Activated naive CD4-positive, alpha-beta T cell treated with anti-CD3 and anti-CD28 coated beads, Interleukin-2, amount 50 U/mL, for 24 hours (primary cell): Measurements from ENCODE around the gene NCAPG2.
"Not testable (repeated sequence)": the region's sequence is repeated elsewhere in the genome, so short reads cannot be mapped to it uniquely, and the experiment has no call there.

Source experiments
- H3K27ac Mint-ChIP-seq: one replicate; pipeline ENCODE4 v1.8.0; 2021; ENCODE audit warnings: mild to moderate bottlenecking, mixed read lengths
- H3K27me3 Mint-ChIP-seq: one replicate; pipeline ENCODE4 v1.8.0; 2021; ENCODE audit warnings: mixed read lengths
- H3K36me3 Mint-ChIP-seq: one replicate; pipeline ENCODE4 v1.8.0; 2021; ENCODE audit warnings: mixed read lengths
- H3K4me1 Mint-ChIP-seq: one replicate; pipeline ENCODE4 v1.8.0; 2021; ENCODE audit warnings: mixed read lengths
- H3K4me3 Mint-ChIP-seq: one replicate; pipeline ENCODE4 v1.8.0; 2021; ENCODE audit warnings: mild to moderate bottlenecking, mixed read lengths
- H3K9me3 Mint-ChIP-seq: one replicate; pipeline ENCODE4 v1.8.0; 2021; ENCODE audit warnings: mixed read lengths

Gene NCAPG2

DNA sequence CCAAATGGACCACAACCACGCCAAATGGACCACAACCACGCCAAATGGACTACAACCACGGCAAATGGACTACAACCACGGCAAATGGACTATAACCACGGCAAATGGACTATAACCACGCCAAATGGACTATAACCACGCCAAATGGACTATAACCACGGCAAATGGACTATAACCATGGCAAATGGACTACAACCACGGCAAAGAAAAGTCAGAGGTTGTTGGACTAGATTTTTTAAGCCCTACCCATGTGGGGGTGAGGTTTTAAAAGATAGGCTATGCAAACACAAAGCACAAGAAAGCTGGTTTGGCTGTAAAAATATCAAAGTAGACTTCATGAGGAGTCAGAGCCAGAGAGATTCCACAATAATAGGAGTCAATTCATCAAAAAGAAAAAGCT, 55.8 kb downstream of the NCAPG2 start:
- no peaks in the 10 kb centered on the region for H3K27me3 Mint-ChIP-seq
- no peaks in the 10 kb centered on the region for H3K4me1 Mint-ChIP-seq
- H3K4me3 Mint-ChIP-seq = no peak overlapping the region
- peaks cover 19% of the 10 kb centered on the region for H3K36me3 Mint-ChIP-seq
- H3K9me3 Mint-ChIP-seq = peaks cover 4% of the 10 kb centered on the region
- no peak overlapping the region for H3K27ac Mint-ChIP-seq

DNA sequence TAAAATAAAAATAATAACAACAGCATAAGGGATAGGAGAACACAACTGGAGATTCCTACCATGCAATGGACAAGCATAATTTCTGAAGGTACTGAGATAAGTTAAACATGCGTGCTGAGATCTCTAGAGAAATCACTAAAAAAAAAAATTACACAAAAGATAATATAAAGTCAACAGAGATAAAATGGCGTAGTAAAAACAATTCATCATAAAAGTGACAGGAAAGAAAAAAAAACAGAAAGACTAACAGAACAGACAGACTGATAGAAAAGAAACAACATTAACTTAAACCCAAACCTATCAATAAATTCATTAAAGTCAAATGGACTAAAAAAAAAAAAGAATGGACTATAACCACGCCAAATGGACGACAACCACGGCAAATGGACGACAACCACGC, 56.4 kb downstream of the NCAPG2 start:
- no peak overlapping the region for H3K27ac Mint-ChIP-seq
- no peaks in the 10 kb centered on the region for H3K4me1 Mint-ChIP-seq
- no peaks in the 10 kb centered on the region for H3K27me3 Mint-ChIP-seq
- H3K4me3 Mint-ChIP-seq = no peak overlapping the region
- peaks cover 19% of the 10 kb centered on the region for H3K36me3 Mint-ChIP-seq
- H3K9me3 Mint-ChIP-seq = peaks cover 4% of the 10 kb centered on the region

DNA sequence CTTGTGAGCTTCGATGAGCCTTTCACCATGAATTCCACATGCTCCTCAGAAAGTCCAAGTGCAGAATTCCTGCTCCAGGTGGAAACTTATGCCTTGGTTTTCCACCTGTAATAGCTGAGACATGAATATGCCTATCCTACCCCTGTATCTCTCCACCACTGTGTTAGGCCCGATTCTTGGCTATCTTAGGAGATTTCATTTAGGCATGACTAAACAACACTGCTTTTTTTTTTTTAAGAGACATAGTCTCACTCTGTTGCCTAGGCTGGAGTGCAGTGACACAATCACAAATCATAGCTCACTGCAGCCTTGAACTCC, 57.2 kb downstream of the NCAPG2 start:
- H3K4me3 Mint-ChIP-seq = no peak overlapping the region
- H3K27ac Mint-ChIP-seq = no peak overlapping the region
- H3K27me3 Mint-ChIP-seq = no peaks in the 10 kb centered on the region
- H3K4me1 Mint-ChIP-seq = no peaks in the 10 kb centered on the region
- peaks cover 4% of the 10 kb centered on the region for H3K9me3 Mint-ChIP-seq
- peaks cover 21% of the 10 kb centered on the region for H3K36me3 Mint-ChIP-seq

DNA sequence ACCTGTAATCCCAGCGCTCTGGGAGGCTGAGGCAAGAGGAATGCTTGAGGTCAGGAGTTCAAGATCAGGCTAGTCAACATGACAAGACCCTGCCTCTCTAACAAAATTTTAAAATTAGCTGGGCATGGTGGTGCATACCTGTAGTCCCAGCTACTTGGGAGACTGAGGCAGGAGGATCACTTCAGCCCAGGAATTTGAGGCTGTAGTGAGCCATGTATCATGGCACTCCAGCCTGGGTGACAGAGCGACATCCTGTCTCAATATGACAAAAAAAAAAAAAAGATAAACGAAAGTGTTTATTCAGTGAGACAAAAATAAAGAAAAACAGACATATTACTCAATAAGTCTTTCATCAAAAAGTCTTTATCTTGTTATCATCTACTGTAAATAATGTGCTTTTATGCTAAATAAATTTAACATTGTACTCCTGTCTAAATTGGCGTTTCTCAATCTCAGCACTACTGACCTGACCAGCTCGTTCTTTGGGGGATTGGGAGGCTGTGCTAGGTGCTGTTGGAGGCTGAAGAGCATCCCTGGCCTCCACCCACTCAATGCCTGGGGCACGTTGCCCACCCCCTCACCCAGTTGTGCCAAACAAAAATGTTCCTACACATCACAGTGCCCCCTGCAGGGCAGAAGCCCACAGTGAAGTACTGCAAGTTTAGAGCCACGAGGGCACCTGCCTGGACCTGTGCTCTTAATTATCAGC, 57.7 kb downstream of the NCAPG2 start:
- Mint-ChIP-seq H3K27me3 (no peaks in the 10 kb centered on the region), H3K36me3 (peaks cover 18% of the 10 kb centered on the region), H3K4me3 (no peak overlapping the region), H3K27ac (no peak overlapping the region), H3K9me3 (peaks cover 4% of the 10 kb centered on the region), H3K4me1 (no peaks in the 10 kb centered on the region)

DNA sequence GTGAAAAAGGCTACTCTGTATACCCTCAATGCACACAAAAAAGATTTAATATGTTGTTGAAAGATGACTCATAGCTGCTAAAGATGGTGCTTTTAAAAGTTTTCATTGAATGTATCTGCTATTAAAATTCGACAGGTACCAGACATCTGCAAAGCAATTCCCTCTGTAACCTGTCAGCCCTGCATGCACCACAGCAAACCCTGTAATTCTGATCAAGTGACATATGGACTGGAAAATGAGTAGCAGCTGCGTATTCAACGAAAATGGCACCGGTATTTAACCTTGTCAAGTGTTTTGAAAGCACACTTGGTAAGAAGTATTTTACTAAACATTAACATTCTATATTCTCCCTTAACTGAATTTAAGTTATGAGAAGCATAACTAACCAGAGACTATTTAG, 58.8 kb downstream of the NCAPG2 start:
- H3K27me3 Mint-ChIP-seq = no peaks in the 10 kb centered on the region
- peaks cover 4% of the 10 kb centered on the region for H3K9me3 Mint-ChIP-seq
- no peaks in the 10 kb centered on the region for H3K4me1 Mint-ChIP-seq
- H3K36me3 Mint-ChIP-seq = peaks cover 26% of the 10 kb centered on the region
- H3K27ac Mint-ChIP-seq = no peak overlapping the region
- no peak overlapping the region for H3K4me3 Mint-ChIP-seq

DNA sequence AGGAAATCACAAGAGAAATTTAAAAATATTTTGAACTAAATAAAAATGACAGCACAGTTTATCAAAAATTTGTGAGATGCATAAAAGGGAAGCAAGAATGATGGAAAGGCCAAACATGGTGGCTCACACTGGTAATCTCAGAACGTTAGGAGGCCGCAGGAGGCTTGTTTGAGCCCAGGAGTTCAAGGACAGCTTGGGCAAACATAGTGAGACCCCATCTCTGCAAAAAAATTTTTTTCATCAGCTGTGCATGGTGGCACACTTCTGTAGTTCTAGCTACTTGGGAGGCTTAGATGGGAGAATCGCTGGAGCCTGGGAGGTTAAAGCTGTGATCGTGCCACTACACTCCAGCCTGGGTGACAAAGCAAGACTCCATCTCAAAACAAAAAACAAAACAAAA, 62.5 kb downstream of the NCAPG2 start:
- Mint-ChIP-seq H3K27ac (no peak overlapping the region), H3K9me3 (no peaks in the 10 kb centered on the region), H3K36me3 (peaks cover 33% of the 10 kb centered on the region), H3K4me1 (no peaks in the 10 kb centered on the region), H3K4me3 (no peak overlapping the region), H3K27me3 (no peaks in the 10 kb centered on the region)

DNA sequence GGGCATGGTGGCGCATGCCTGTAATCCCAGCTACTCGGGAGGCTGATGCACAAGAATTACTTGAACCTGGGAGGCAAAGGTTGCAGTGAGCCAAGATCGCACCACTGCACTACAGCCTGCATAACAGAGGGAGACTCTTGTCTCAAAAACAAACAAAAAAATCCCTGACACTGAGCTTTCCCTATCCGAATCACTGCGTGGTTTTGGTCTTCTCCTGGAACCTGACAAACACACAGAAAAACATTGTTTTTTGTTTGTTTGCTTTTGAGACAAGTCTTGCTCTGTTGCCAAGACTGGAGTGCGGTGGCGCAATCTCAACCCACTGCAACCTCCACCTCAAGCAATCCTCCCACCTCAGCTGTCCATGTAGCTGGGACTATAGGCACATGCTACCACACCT, 66.6 kb downstream of the NCAPG2 start:
- H3K4me1 Mint-ChIP-seq = no peaks in the 10 kb centered on the region
- no peaks in the 10 kb centered on the region for H3K27me3 Mint-ChIP-seq
- no peak overlapping the region for H3K4me3 Mint-ChIP-seq
- H3K36me3 Mint-ChIP-seq = peaks cover 22% of the 10 kb centered on the region
- no peak overlapping the region for H3K27ac Mint-ChIP-seq
- no peaks in the 10 kb centered on the region for H3K9me3 Mint-ChIP-seq

DNA sequence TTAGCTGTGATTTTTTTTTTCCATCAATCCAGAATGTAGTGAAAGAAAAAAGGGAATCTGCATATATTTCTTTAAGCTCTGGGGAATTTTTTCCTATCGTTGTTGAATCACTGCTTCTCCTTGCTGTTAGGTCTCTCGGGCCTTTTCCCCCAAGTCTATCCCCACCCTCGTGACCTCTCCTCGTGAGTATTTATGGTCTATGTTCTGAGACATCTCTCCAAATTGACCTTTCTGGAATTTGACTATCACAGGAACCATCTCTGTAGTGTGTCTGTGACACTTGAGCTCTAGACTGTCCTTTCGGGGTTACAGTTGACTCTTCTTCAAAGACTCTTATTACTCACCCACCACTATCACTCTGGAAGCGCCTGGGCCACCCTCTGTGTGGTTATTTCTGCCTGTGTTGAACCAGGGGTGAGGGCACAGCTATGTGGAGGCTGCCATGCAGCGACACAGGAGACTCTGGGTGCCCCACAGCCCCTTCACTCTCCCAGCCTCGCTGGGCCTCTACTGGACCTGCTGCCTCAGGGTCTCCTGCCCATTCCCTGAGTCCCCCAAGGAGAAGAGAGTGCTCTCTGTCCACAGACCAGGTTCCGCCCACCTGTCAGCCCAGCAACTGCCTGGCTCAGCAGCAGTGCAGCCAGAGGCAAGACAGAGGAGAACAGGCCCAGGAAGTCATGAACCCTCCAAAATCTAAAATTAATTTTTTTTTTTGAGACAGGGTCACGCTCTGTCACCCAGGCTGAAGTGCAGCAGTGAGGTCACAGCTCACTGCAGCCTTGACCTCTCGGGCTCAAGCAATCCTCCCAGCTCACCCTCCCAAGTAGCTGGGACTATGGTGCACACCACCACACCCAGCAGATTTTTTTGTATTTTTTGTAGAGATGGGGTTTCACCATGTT, 71.3 kb downstream of the NCAPG2 start:
- Mint-ChIP-seq H3K4me3 (no peak overlapping the region), H3K27ac (no peak overlapping the region), H3K9me3 (no peaks in the 10 kb centered on the region), H3K36me3 (peaks cover 6% of the 10 kb centered on the region), H3K27me3 (no peaks in the 10 kb centered on the region), H3K4me1 (no peaks in the 10 kb centered on the region)

DNA sequence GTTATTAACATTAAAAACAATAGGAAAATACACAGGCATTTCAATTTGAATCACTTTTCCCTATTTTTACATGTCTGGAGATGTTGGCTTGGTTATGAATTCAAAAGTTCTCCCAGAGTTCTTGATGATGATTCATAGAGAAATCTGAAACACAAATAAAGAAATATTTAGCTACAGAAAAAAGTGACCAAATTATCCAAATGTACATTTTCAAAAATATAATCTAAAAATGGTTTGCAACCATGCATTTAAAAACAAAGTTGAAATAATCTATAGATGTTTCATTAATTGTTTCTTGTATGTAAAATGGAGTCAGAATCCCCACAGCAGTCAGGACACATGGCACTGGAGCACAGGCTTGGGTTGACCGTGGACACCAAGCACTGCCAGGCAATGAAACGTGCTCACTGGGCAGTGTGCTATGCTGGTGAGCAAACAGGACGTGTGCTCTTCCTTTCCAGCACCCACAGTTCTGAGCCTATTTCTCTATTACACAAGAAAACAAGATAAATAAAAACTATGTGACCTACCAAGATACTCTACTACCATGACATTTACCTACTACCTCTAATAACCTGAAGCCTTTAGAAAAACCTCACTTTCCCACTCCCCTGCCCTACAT, 72.9 kb downstream of the NCAPG2 start:
- no peaks in the 10 kb centered on the region for H3K4me1 Mint-ChIP-seq

DNA sequence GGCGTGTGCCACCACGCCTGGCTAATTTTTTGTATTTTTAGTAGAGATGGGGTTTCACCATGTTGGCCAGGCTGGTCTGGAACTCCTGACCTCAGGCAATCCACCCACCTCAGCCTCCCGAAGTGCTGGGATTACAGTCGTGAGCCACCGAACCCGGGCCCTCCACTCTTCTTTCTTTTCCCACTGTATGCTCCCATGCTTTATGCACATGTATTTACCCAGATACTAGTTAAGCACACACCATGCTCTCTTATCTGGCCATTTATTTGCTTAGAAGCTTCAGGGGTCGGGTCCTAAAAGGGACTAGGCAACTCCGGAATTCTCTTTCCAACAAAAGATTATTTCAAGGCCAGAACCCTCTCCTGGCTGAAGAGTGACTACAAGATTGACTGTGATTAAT, 78.3 kb downstream of the NCAPG2 start:
- H3K36me3 Mint-ChIP-seq, H3K27me3 Mint-ChIP-seq, H3K4me1 Mint-ChIP-seq, H3K4me3 Mint-ChIP-seq, H3K9me3 Mint-ChIP-seq, H3K27ac Mint-ChIP-seq: not testable (repeated sequence)

More for the DNA sequence above, 72.9 kb downstream of the NCAPG2 start:
- H3K9me3 Mint-ChIP-seq = no peaks in the 10 kb centered on the region
- peaks cover 6% of the 10 kb centered on the region for H3K36me3 Mint-ChIP-seq
- H3K27me3 Mint-ChIP-seq = no peaks in the 10 kb centered on the region
- no peak overlapping the region for H3K27ac Mint-ChIP-seq
- H3K4me3 Mint-ChIP-seq = no peak overlapping the region

DNA sequence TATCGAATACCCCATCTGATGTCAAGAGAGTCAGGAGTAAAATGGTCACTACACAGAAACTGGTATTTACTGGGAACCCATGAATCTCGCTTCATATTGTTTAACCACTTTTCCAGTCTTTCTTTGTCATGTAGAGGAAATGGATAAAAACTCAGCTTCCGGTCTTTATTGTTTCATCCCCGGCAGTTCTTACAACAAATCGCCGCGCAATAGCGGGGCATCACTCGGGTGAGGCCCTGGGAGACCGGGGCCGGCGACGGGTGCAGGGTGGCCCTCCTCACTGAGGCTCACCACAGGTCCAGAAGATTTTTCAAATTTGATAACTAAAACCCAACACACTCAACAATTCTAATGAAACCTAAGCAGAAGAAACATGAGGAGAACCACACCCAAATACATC, 81.4 kb downstream of the NCAPG2 start:
- Mint-ChIP-seq H3K4me3 (no peak overlapping the region), H3K9me3 (no peaks in the 10 kb centered on the region), H3K36me3 (peaks cover 7% of the 10 kb centered on the region), H3K27ac (no peak overlapping the region), H3K4me1 (no peaks in the 10 kb centered on the region), H3K27me3 (no peaks in the 10 kb centered on the region)

DNA sequence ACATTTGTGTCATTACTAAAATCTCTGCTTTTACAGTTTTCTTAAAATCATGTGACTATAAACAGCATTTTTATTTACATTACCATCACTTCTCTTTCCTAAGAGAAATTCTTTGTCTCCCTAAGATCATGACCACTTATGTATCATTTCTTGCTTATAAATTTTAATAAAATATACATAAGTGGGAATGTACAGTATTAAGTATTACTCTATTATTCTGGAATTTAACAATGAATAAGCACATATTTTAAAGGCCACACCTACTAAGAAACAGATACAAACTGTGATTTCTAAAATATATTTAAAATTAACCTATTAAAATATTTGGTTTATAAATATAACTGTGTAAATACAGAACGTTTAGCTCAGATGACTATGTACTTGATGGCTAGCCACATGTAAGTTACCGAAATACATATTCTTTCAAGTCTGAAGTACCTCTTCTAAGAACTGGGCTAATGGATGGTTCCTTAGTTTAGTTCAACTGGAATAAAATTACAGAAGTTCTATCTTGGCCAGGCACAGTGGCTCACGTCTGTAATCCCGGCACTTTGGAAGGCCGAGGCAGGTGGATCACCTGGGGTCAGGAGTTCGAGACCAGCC, 83.7 kb downstream of the NCAPG2 start:
- no peaks in the 10 kb centered on the region for H3K9me3 Mint-ChIP-seq
- H3K4me1 Mint-ChIP-seq = no peaks in the 10 kb centered on the region
- H3K27ac Mint-ChIP-seq = no peak overlapping the region
- H3K4me3 Mint-ChIP-seq = no peak overlapping the region
- H3K36me3 Mint-ChIP-seq = peaks cover 4% of the 10 kb centered on the region
- no peaks in the 10 kb centered on the region for H3K27me3 Mint-ChIP-seq

DNA sequence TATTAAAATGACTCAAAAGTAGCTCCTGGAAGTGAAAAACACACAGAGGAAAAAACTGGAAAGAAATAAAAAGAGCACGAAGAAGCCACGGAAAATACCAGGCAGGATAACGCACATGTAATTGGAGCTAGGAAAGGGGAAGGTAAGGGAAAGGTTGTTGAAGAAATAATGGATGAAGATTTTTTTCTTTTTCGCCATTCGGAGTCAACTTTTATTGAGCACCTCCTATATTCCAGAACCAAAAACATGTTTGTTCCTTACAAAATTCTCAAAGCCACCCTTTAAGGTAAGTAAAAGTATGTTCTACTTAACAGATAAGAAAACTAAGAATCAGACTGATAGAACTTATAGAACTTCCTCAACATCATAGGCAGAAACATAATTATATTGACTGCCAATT, 84.2 kb downstream of the NCAPG2 start:
- peaks cover 4% of the 10 kb centered on the region for H3K36me3 Mint-ChIP-seq
- H3K4me3 Mint-ChIP-seq = no peak overlapping the region
- H3K9me3 Mint-ChIP-seq = no peaks in the 10 kb centered on the region
- no peaks in the 10 kb centered on the region for H3K27me3 Mint-ChIP-seq
- no peak overlapping the region for H3K27ac Mint-ChIP-seq
- no peaks in the 10 kb centered on the region for H3K4me1 Mint-ChIP-seq

DNA sequence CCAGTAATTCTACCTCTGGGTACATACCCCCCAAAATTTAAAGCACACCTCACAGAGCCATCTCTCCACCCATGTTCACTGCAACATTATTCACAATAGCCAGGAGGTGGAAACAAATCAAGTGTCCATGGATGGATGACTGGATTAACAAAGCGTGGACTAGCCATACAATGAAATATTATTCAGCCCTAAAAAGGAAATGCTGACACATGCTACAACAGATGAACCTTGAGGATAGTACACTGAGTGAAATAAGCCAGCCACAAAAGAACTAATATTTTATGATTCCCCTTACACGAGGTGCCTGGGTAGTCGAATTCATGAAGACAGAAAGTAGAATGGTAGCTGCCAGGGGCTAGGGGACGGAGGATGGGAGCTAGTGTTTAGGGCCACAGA, 85.9 kb downstream of the NCAPG2 start:
- Mint-ChIP-seq H3K9me3 (no peaks in the 10 kb centered on the region), H3K27ac (no peak overlapping the region), H3K4me3 (no peak overlapping the region), H3K36me3 (peaks cover 4% of the 10 kb centered on the region), H3K27me3 (no peaks in the 10 kb centered on the region), H3K4me1 (no peaks in the 10 kb centered on the region)

DNA sequence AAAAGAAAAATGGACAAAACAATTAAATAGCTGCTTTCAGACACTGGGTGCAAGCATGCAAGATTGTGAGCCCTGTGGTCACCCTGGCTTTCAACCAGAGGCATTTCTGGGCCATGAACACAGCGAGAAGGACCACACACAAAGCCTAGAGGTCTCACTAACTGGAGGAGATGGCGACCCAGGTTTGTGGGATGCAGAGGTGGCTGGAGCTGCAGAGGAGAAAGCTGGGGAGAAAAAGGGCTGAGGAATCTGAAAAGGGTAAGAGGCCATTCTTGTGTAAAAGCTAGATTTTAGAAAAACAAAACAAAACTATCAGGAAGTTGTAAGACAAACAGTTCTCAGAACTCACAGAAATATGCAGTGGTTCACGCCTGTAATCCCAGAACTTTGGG, 86.9 kb downstream of the NCAPG2 start:
- Mint-ChIP-seq H3K4me3 (no peak overlapping the region), H3K9me3 (no peaks in the 10 kb centered on the region), H3K36me3 (peaks cover 4% of the 10 kb centered on the region), H3K27me3 (no peaks in the 10 kb centered on the region), H3K27ac (no peak overlapping the region), H3K4me1 (no peaks in the 10 kb centered on the region)

DNA sequence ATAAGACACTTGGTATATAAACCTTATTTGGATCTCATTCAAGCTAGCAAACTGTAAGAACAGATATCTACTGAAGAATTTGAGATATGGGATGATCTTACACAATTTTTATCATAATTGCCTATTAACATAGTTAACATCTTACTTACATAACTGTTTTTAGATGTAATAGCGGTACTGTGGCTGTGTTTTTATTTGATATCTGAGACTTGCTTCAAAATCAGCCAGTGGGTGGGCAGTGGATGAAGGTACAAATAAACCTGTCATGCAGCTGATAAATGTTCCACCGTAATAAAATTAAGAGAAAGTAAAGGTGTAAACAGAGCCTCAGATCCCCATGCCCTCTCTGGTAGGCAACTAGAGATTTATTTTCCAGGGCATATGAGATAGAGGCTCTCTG, 88.6 kb downstream of the NCAPG2 start:
- peaks cover 4% of the 10 kb centered on the region for H3K36me3 Mint-ChIP-seq
- no peaks in the 10 kb centered on the region for H3K9me3 Mint-ChIP-seq
- H3K27ac Mint-ChIP-seq = no peak overlapping the region
- no peaks in the 10 kb centered on the region for H3K27me3 Mint-ChIP-seq
- peaks cover 4% of the 10 kb centered on the region for H3K4me1 Mint-ChIP-seq
- no peak overlapping the region for H3K4me3 Mint-ChIP-seq
